Activated CD8-positive, alpha-beta T cell treated with anti-CD3 and anti-CD28 coated beads, Interleukin-2, amount 10 ng/mL, durations not matched to agents 7 days and 5 days (primary cell): ENCODE results near the gene C1GALT1. TPM values are rescaled to one million over a fixed set of nuclear protein-coding genes. Genes with fewer than 3 reads are reported as not detected.
"Not testable (repeated sequence)": the region's sequence is repeated elsewhere in the genome, so short reads cannot be mapped to it uniquely, and the experiment has no call there.

ENCODE experiments used
- ATAC-seq: fragments of 150-1000 bp; cut with Tn5 transposase; one replicate; pipeline ENCODE4 v1.10.0; 2021; ENCODE audit warnings: moderate library complexity
- CTCF ChIA-PET: fragments of 350-600 bp; sonication (Branson Sonifier 250); formaldehyde crosslinking; loops from one replicate; lab custom pipeline; 2021; ENCODE audit warnings: antibody characterized with exemption; lab: Charles Lee
- POLR2A ChIA-PET: fragments of 350-600 bp; sonication (Branson Sonifier 250); formaldehyde crosslinking; loops from one replicate; lab custom pipeline; 2021; ENCODE audit warnings: antibody characterized with exemption; lab: Charles Lee
- DNase-seq: peaks from one replicate; pipeline ENCODE4 v3.0.0-alpha.2; 2020
- H3K27ac Mint-ChIP-seq: one replicate; pipeline ENCODE4 v1.8.0; 2021; ENCODE audit warnings: mild to moderate bottlenecking, mixed read lengths
- H3K27me3 Mint-ChIP-seq: one replicate; pipeline ENCODE4 v1.8.0; 2021; ENCODE audit warnings: low read depth, mixed read lengths
- H3K36me3 Mint-ChIP-seq: one replicate; pipeline ENCODE4 v1.8.0; 2021; ENCODE audit warnings: low read depth, mixed read lengths
- H3K4me1 Mint-ChIP-seq: one replicate; pipeline ENCODE4 v1.8.0; 2021; ENCODE audit warnings: low read depth, mixed read lengths
- H3K4me3 Mint-ChIP-seq: one replicate; pipeline ENCODE4 v1.8.0; 2021; ENCODE audit warnings: mild to moderate bottlenecking, mixed read lengths
- H3K9me3 Mint-ChIP-seq: one replicate; pipeline ENCODE4 v1.8.0; 2022; ENCODE audit warnings: mixed read lengths; ENCODE audit not compliant: insufficient read depth
- total RNA-seq, 2 experiments: library from RNA; stranded (reverse); gene quantifications; one replicate each; pipeline ENCODE4 v1.2.3, GENCODE V29; 2021

C1GALT1 gene
- total RNA-seq: 10 to 100 TPM; 47.4 to 50.7 TPM

- Mint-ChIP-seq H3K4me3 (peak within 1 kb of the TSS; percentile 87), H3K9me3 (no peaks in the 10 kb centered on the region), H3K4me1 (peaks cover 19% of the 10 kb centered on the region), H3K36me3 (peaks cover 10% of the 10 kb centered on the region), H3K27ac (peak within 1 kb of the TSS; percentile 98), H3K27me3 (no peaks in the 10 kb centered on the region)
- ATAC-seq (peak; percentile 88), DNase-seq (peak; percentile 98)
- ChIA-PET CTCF (interaction anchor here (0.8 to 3.5 kb wide), 19 partner anchors 11 to 499 kb away, joined by 3 to 29 read pairs (median 4); no protein-coding TSS in a partner anchor), POLR2A (interaction anchor here (0.6 to 3.8 kb wide), 24 partner anchors 8 to 590 kb away, joined by 3 to 74 read pairs (median 4); partner anchors contain the start of gene UMAD1)
Measured at GRCh38 chr7:7182156-7183060, at the start of gene C1GALT1. Gene C1GALT1, plus strand, starts transcription at chr7:7182544. Its CDS starts 51,776 bp downstream, at chr7:7234320.

DNA sequence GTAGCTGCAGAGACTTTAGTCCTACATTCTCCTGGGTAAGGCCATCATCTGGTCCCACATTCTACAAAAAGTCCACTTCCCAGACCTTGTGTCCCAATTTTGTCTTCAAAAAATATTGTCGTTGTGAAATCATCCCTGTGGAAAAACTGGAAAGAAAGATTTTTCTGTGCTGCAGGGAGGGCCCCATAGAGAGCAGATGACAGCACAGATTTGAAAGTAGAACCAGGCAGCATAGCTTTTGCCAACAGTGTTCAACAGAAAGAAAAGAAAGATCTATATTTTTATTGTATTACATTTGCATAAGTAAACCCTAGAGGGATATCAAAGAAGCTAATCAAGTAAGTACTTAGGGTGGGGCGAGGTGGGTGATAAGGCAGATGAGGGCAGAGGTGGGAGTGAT lies 48.3 kb upstream of the C1GALT1 start:
- Mint-ChIP-seq H3K4me3 (no peak overlapping the region), H3K36me3 (no peaks in the 10 kb centered on the region), H3K27ac (no peak overlapping the region), H3K27me3 (peaks cover 2% of the 10 kb centered on the region), H3K4me1 (peaks cover 8% of the 10 kb centered on the region), H3K9me3 (no peaks in the 10 kb centered on the region)
- ChIA-PET CTCF (interaction anchor here (0.9 kb wide), 1 partner anchor 547 kb away, joined by 3 read pairs; no protein-coding TSS in a partner anchor), POLR2A (no interaction called here)
- DNase-seq (no peak), ATAC-seq (no peak)

GRCh38 chr7:7135074-7135473 lies 47.3 kb upstream of the C1GALT1 start:
- Mint-ChIP-seq H3K4me1 (peaks cover 8% of the 10 kb centered on the region), H3K9me3 (no peaks in the 10 kb centered on the region), H3K36me3 (no peaks in the 10 kb centered on the region), H3K27me3 (peaks cover 2% of the 10 kb centered on the region), H3K4me3 (no peak overlapping the region), H3K27ac (no peak overlapping the region)
- ChIA-PET POLR2A (no interaction called here), CTCF (no interaction called here)
- no peak for DNase-seq
- no peak for ATAC-seq

GRCh38 chr7:7135924-7136323 lies 46.4 kb upstream of the C1GALT1 start:
- CTCF ChIA-PET, H3K36me3 Mint-ChIP-seq, H3K27ac Mint-ChIP-seq, H3K9me3 Mint-ChIP-seq, H3K4me1 Mint-ChIP-seq, POLR2A ChIA-PET, ATAC-seq, H3K27me3 Mint-ChIP-seq, DNase-seq, H3K4me3 Mint-ChIP-seq: not testable (repeated sequence)

GRCh38 chr7:7136466-7137381 lies 45.6 kb upstream of the C1GALT1 start:
- Mint-ChIP-seq H3K4me3 (no peak overlapping the region), H3K27ac (no peak overlapping the region), H3K27me3 (no peaks in the 10 kb centered on the region), H3K36me3 (no peaks in the 10 kb centered on the region), H3K4me1 (peaks cover 5% of the 10 kb centered on the region), H3K9me3 (no peaks in the 10 kb centered on the region)
- DNase-seq (no peak), ATAC-seq (no peak)
- ChIA-PET CTCF (no interaction called here), POLR2A (no interaction called here)

GRCh38 chr7:7138897-7139296 lies 43.4 kb upstream of the C1GALT1 start:
- H3K9me3 Mint-ChIP-seq: peaks cover under 1% of the 10 kb centered on the region
- no peaks in the 10 kb centered on the region for H3K27me3 Mint-ChIP-seq
- H3K36me3 Mint-ChIP-seq: peaks cover 5% of the 10 kb centered on the region
- H3K4me1 Mint-ChIP-seq: peaks cover 5% of the 10 kb centered on the region
- DNase-seq: no peak
- no peak overlapping the region for H3K27ac Mint-ChIP-seq
- POLR2A ChIA-PET: no interaction called here
- no peak for ATAC-seq
- CTCF ChIA-PET: interaction anchor here (1.1 kb wide), 1 partner anchor 18 kb away, joined by 3 read pairs; no protein-coding TSS in a partner anchor
- H3K4me3 Mint-ChIP-seq: no peak overlapping the region

GRCh38 chr7:7143404-7143803 lies 38.9 kb upstream of the C1GALT1 start:
- DNase-seq, H3K27ac Mint-ChIP-seq, H3K4me3 Mint-ChIP-seq, H3K4me1 Mint-ChIP-seq, H3K27me3 Mint-ChIP-seq, ATAC-seq, POLR2A ChIA-PET: not testable (repeated sequence)
- CTCF ChIA-PET: interaction anchor here (1.5 kb wide), 1 partner anchor 13 kb away, joined by 4 read pairs; no protein-coding TSS in a partner anchor
- H3K9me3 Mint-ChIP-seq: peaks cover 16% of the 10 kb centered on the region
- H3K36me3 Mint-ChIP-seq: peaks cover 12% of the 10 kb centered on the region

DNA sequence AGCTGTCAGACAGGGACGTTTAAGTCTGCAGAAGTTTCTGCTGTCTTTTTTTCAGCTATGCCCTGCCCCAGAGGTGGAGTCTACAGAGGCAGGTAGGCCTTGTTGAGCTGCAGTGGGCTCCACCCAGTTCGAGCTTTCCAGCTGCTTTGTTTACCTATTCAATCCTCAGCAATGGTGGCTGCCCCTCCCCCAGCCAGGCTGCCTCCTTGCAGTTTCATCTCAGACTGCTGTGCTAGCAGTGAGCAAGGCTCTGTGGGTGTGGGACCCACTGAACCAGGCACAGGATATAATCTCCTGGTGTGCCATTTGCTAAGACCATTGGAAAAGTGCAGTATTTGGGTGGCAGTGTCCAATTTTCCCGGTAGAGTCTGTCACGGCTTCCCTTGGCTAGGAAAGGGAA lies 37.2 kb upstream of the C1GALT1 start:
- ATAC-seq, H3K27me3 Mint-ChIP-seq, DNase-seq, H3K4me1 Mint-ChIP-seq, H3K27ac Mint-ChIP-seq, CTCF ChIA-PET, H3K4me3 Mint-ChIP-seq, POLR2A ChIA-PET: not testable (repeated sequence)
- peaks cover 12% of the 10 kb centered on the region for H3K36me3 Mint-ChIP-seq
- H3K9me3 Mint-ChIP-seq: peaks cover 16% of the 10 kb centered on the region

DNA sequence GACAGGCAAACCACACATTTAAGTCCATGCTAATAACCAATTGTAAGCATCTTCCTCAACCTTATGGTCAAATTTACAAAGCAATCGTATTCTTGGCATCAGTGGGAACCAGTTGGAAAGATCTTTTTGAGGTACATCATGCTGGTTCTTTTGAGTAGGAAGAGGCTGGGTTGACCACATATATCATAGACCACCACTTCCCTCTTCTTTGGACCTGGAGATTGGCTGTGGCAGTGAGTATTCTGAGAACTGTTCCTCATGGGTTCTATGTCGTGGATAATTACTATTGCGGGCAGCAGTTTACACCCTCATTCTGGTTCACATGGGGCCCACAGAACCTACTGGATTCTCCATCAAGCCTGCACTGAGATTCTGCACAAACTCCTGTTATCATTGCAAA lies 35.5 kb upstream of the C1GALT1 start:
- H3K36me3 Mint-ChIP-seq: peaks cover 12% of the 10 kb centered on the region
- CTCF ChIA-PET: interaction anchor here (1.4 kb wide), 1 partner anchor 44 kb away, joined by 3 read pairs; no protein-coding TSS in a partner anchor
- DNase-seq (no peak), ATAC-seq (no peak)
- H3K4me3 Mint-ChIP-seq: no peak overlapping the region
- no peak overlapping the region for H3K27ac Mint-ChIP-seq
- H3K9me3 Mint-ChIP-seq: peaks cover 16% of the 10 kb centered on the region
- peaks cover 12% of the 10 kb centered on the region for H3K4me1 Mint-ChIP-seq
- POLR2A ChIA-PET: no interaction called here
- no peaks in the 10 kb centered on the region for H3K27me3 Mint-ChIP-seq

- peaks cover 19% of the 10 kb centered on the region for H3K9me3 Mint-ChIP-seq
- peaks cover 10% of the 10 kb centered on the region for H3K36me3 Mint-ChIP-seq
- CTCF ChIA-PET: interaction anchor here (1.0 to 1.1 kb wide), 2 partner anchors 33 to 491 kb away, joined by 3 read pairs; partner anchors contain the start of gene UMAD1
- ATAC-seq (no peak), DNase-seq (no peak)
- H3K27ac Mint-ChIP-seq: no peak overlapping the region
- no peak overlapping the region for H3K4me3 Mint-ChIP-seq
- no peaks in the 10 kb centered on the region for H3K27me3 Mint-ChIP-seq
- POLR2A ChIA-PET: interaction anchor here (0.5 kb wide), 1 partner anchor 40 kb away, joined by 3 read pairs; no protein-coding TSS in a partner anchor
- peaks cover 12% of the 10 kb centered on the region for H3K4me1 Mint-ChIP-seq
Measured at GRCh38 chr7:7148798-7149481, 33.4 kb upstream of the C1GALT1 start.

- H3K27ac Mint-ChIP-seq: no peak overlapping the region
- DNase-seq (no peak), ATAC-seq (no peak)
- peaks cover 18% of the 10 kb centered on the region for H3K36me3 Mint-ChIP-seq
- H3K4me1 Mint-ChIP-seq: peaks cover 17% of the 10 kb centered on the region
- ChIA-PET CTCF (no interaction called here), POLR2A (no interaction called here)
- no peaks in the 10 kb centered on the region for H3K27me3 Mint-ChIP-seq
- H3K4me3 Mint-ChIP-seq: no peak overlapping the region
- peaks cover 22% of the 10 kb centered on the region for H3K9me3 Mint-ChIP-seq
Measured at GRCh38 chr7:7151285-7151684, 31.1 kb upstream of the C1GALT1 start.
